WI38 (cell line): Measurements from ENCODE around the gene TDP2.
"Not testable (repeated sequence)": the region's sequence is repeated elsewhere in the genome, so short reads cannot be mapped to it uniquely, and the experiment has no call there.

ENCODE experiments used
- H3K4me3 ChIP-seq: 2 replicates; pipeline ENCODE4 v1.5.1; 2011; ENCODE audit warnings: low read depth, mild to moderate bottlenecking, control low read depth, low read length
- CTCF ChIP-seq: IDR thresholded peaks from 2 replicates; pipeline ENCODE4 v1.5.1; 2012; ENCODE audit warnings: low read depth, mild to moderate bottlenecking, control low read depth, low read length

The TDP2 gene

GRCh38 chr6:24691550-24691949 lies 24.9 kb upstream of the TDP2 start:
- H3K4me3 ChIP-seq: no peak overlapping the region
- TF ChIP-seq CTCF: no peak

- no peak for TF ChIP-seq CTCF
These were observed 23.9 kb upstream of the TDP2 start for GRCh38 chr6:24690593-24690992.

GRCh38 chr6:24689964-24690363 lies 23.3 kb upstream of the TDP2 start:
- TF ChIP-seq CTCF: no peak
- no peak overlapping the region for H3K4me3 ChIP-seq

More at GRCh38 chr6:24690593-24690992, 23.9 kb upstream of the TDP2 start:
- no peak overlapping the region for H3K4me3 ChIP-seq

GRCh38 chr6:24686946-24687345 lies 20.2 kb upstream of the TDP2 start:
- TF ChIP-seq CTCF: no peak
- no peak overlapping the region for H3K4me3 ChIP-seq

- no peak for TF ChIP-seq CTCF
- no peak overlapping the region for H3K4me3 ChIP-seq
These were observed 19.7 kb upstream of the TDP2 start for GRCh38 chr6:24686408-24686807.

- no peak for TF ChIP-seq CTCF
- no peak overlapping the region for H3K4me3 ChIP-seq
These were observed 16.9 kb upstream of the TDP2 start for GRCh38 chr6:24683297-24684296.

GRCh38 chr6:24680582-24680981 lies 13.9 kb upstream of the TDP2 start:
- H3K4me3 ChIP-seq: no peak overlapping the region
- TF ChIP-seq CTCF: no peak

- H3K4me3 ChIP-seq: not testable (repeated sequence)
These were observed 12.2 kb upstream of the TDP2 start for GRCh38 chr6:24678792-24679352.
